ENCODE measurements around the gene TOB2.
A peak's percentile ranks its signal among the peaks of the same experiment; 100 is the strongest.

The TOB2 gene

GRCh38 chr22:41458161-41458728 is 11.6 kb upstream of the TOB2 start:
- no peak for TF ChIP-seq CTCF (IDR thresholded peaks at IDR 0.05; ENCODE audit: control extremely low read depth, extremely low read depth, low read depth, missing control alignments)
- POLR2A ChIA-PET: interaction anchor here (1.4 to 2.1 kb wide), 2 partner anchors 10 kb away, joined by 5 to 9 read pairs; partner anchors contain the start of genes ACO2 and PHF5A
- DNase-seq (ENCODE audit: extremely low spot score): no peak
- CTCF ChIA-PET: interaction anchor here (0.8 to 1.3 kb wide), 3 partner anchors 10 to 60 kb away, joined by 3 read pairs; no protein-coding TSS in a partner anchor

GRCh38 chr22:41448189-41448808 is 1.7 kb upstream of the TOB2 start:
- peak; percentile 90 for DNase-seq (ENCODE audit: extremely low spot score)
- POLR2A ChIA-PET: interaction anchor here (0.6 to 1.7 kb wide), 5 partner anchors 9 to 67 kb away, joined by 3 to 11 read pairs (median 5); partner anchors contain the start of genes ACO2, PHF5A and TEF
- CTCF ChIA-PET: interaction anchor here (0.9 to 1.4 kb wide), 6 partner anchors 10 to 79 kb away, joined by 3 to 6 read pairs (median 3); partner anchors contain the start of genes ACO2 and PHF5A
- TF ChIP-seq CTCF (IDR thresholded peaks at IDR 0.05; ENCODE audit: control extremely low read depth, extremely low read depth, low read depth, missing control alignments): no peak

GRCh38 chr22:41447435-41448188 is 1.0 kb upstream of the TOB2 start:
- CTCF ChIA-PET: interaction anchor here (0.9 to 1.4 kb wide), 6 partner anchors 11 to 44 kb away, joined by 3 to 5 read pairs (median 3); partner anchors contain the start of genes ACO2 and PHF5A
- no peak for TF ChIP-seq CTCF (IDR thresholded peaks at IDR 0.05; ENCODE audit: control extremely low read depth, extremely low read depth, low read depth, missing control alignments)
- DNase-seq (ENCODE audit: extremely low spot score): peak; percentile 54
- POLR2A ChIA-PET: interaction anchor here (0.6 to 2.6 kb wide), 14 partner anchors 9 to 159 kb away, joined by 3 to 42 read pairs (median 6); partner anchors contain the start of genes ACO2, PHF5A, PMM1 and TEF

GRCh38 chr22:41446057-41446501 is 522 bp downstream of the TOB2 start:
- ChIA-PET CTCF (interaction anchor here (1.1 to 1.4 kb wide), 6 partner anchors 36 to 97 kb away, joined by 3 to 5 read pairs (median 4); no protein-coding TSS in a partner anchor), POLR2A (interaction anchor here (0.6 to 2.6 kb wide), 18 partner anchors 9 to 260 kb away, joined by 3 to 42 read pairs (median 4); partner anchors contain the start of genes ACO2, DESI1, PHF5A and PMM1)
- no peak for TF ChIP-seq CTCF (IDR thresholded peaks at IDR 0.05; ENCODE audit: control extremely low read depth, extremely low read depth, low read depth, missing control alignments)
- no peak for DNase-seq (ENCODE audit: extremely low spot score)

GRCh38 chr22:41445129-41446056 is 1.2 kb downstream of the TOB2 start:
- ChIA-PET CTCF (interaction anchor here (1.1 to 1.6 kb wide), 4 partner anchors 41 to 98 kb away, joined by 3 to 5 read pairs (median 4); no protein-coding TSS in a partner anchor), POLR2A (interaction anchor here (0.7 to 2.6 kb wide), 16 partner anchors 9 to 259 kb away, joined by 3 to 42 read pairs (median 3); partner anchors contain the start of genes ACO2, DESI1, PHF5A and TEF)
- TF ChIP-seq CTCF (IDR thresholded peaks at IDR 0.05; ENCODE audit: control extremely low read depth, extremely low read depth, low read depth, missing control alignments): no peak
- DNase-seq (ENCODE audit: extremely low spot score): no peak

All from GM10248 (cell line).